Loucy (cell line): ENCODE results near the gene ZBTB20.

ENCODE experiments used
- H2AFZ ChIP-seq: fragments of 200-600 bp; sonication (generic); 2 replicates; pipeline ENCODE4 v1.6.0; 2016; ENCODE audit warnings: antibody characterized with exemption, mild to moderate bottlenecking, low read length, moderate library complexity
- H3F3A ChIP-seq: fragments of 200-600 bp; 2 replicates; pipeline ENCODE4 v1.6.0; 2016; ENCODE audit warnings: antibody characterized with exemption, low read depth, mild to moderate bottlenecking
- H3K27me3 ChIP-seq: fragments of 200-600 bp; sonication (generic); 2 replicates; pipeline ENCODE4 v1.6.1; 2014; ENCODE audit warnings: low read length, mild to moderate bottlenecking; ENCODE audit not compliant: insufficient read depth, poor library complexity, severe bottlenecking
- H3K36me3 ChIP-seq: fragments of 200-600 bp; sonication (generic); 2 replicates; pipeline ENCODE4 v1.6.1; 2016; ENCODE audit warnings: low read length; ENCODE audit not compliant: insufficient read depth
- H3K4me1 ChIP-seq: fragments of 200-600 bp; sonication (generic); 2 replicates; pipeline ENCODE4 v1.5.1; 2014; ENCODE audit warnings: low read length, mild to moderate bottlenecking; ENCODE audit not compliant: insufficient read depth, poor library complexity, severe bottlenecking
- H3K4me2 ChIP-seq: fragments of 200-600 bp; sonication (generic); 2 replicates; pipeline ENCODE4 v1.6.0; 2014; ENCODE audit warnings: antibody characterized with exemption, low read length, low read depth, mild to moderate bottlenecking; ENCODE audit not compliant: poor library complexity, severe bottlenecking
- H3K4me3 ChIP-seq: fragments of 200-600 bp; sonication (generic); 2 replicates; pipeline ENCODE4 v1.5.1; 2014; ENCODE audit warnings: low read length, mild to moderate bottlenecking, mixed read lengths; ENCODE audit not compliant: poor library complexity, severe bottlenecking
- H3K79me2 ChIP-seq: fragments of 200-600 bp; sonication (generic); 2 replicates; pipeline ENCODE4 v1.6.1; 2014; ENCODE audit warnings: low read length; ENCODE audit not compliant: insufficient read depth
- H3K9ac ChIP-seq: fragments of 200-600 bp; sonication (generic); 2 replicates; pipeline ENCODE4 v1.6.0; 2014; ENCODE audit warnings: mild to moderate bottlenecking, low read depth, low read length, moderate library complexity; ENCODE audit not compliant: poor library complexity, severe bottlenecking
- H3K9me2 ChIP-seq: fragments of 200-600 bp; sonication (generic); replicated peaks from 2 replicates; pipeline ENCODE4 v1.6.1; 2016; ENCODE audit warnings: low read depth, low read length, mixed read lengths
- H3K9me3 ChIP-seq: fragments of 200-600 bp; sonication (generic); 2 replicates; pipeline ENCODE4 v1.6.1; 2014; ENCODE audit warnings: mild to moderate bottlenecking, antibody characterized with exemption, low read length, low read depth; ENCODE audit not compliant: insufficient read depth
- H4K20me1 ChIP-seq: fragments of 200-600 bp; sonication (generic); 2 replicates; pipeline ENCODE4 v1.6.0; 2014; ENCODE audit warnings: antibody characterized with exemption, low read length, mild to moderate bottlenecking; ENCODE audit not compliant: insufficient read depth, poor library complexity, severe bottlenecking
- EZH2phosphoT487 ChIP-seq: fragments of 200-600 bp; IDR thresholded peaks from 2 replicates; pipeline ENCODE4 v1.6.1; 2018; ENCODE audit warnings: antibody characterized with exemption, mild to moderate bottlenecking, moderate library complexity, borderline replicate concordance
- TF ChIP-seq, protein P1 (sequence below): fragments of 200-600 bp; sonication (generic); conservative IDR thresholded peaks from 2 replicates; pipeline ENCODE4 v1.5.1; 2014; ENCODE audit warnings: mild to moderate bottlenecking, antibody characterized with exemption, low read length

Gene ZBTB20

DNA sequence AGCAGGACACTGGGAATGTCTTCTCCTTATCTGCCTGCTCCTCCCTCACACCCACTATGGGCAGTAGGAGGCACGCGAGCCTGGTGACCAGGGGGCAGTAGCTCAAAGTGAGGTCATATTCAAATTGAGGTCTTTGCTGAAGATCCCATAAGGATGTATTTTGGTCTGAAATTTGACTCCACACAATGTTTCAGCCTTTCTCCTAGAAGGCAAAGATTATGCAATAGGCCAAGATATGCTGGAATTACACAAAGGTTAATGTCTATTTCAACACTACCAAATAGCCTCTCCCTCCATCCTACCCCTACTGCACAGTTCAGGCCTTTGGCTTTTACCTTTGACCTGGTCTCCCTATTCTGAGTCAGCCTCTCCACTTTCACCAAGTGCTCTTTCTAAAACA, 650.2 kb downstream of the ZBTB20 start:
- Histone ChIP-seq H3K27me3 (no peaks in the 10 kb centered on the region), H2AFZ (no peak overlapping the region), H4K20me1 (peaks cover 9% of the 10 kb centered on the region), H3K4me2 (no peak overlapping the region), H3K4me1 (peaks cover 11% of the 10 kb centered on the region), H3K4me3 (no peak overlapping the region), H3K9me3 (no peaks in the 10 kb centered on the region), H3K36me3 (no peaks in the 10 kb centered on the region), H3K9ac (no peak overlapping the region), H3K9me2 (no peaks in the 10 kb centered on the region), H3K79me2 (no peaks in the 10 kb centered on the region), H3F3A (peaks cover 3% of the 10 kb centered on the region; the same call in 1 of the 2 replicates)
- TF ChIP-seq, protein P1, sequence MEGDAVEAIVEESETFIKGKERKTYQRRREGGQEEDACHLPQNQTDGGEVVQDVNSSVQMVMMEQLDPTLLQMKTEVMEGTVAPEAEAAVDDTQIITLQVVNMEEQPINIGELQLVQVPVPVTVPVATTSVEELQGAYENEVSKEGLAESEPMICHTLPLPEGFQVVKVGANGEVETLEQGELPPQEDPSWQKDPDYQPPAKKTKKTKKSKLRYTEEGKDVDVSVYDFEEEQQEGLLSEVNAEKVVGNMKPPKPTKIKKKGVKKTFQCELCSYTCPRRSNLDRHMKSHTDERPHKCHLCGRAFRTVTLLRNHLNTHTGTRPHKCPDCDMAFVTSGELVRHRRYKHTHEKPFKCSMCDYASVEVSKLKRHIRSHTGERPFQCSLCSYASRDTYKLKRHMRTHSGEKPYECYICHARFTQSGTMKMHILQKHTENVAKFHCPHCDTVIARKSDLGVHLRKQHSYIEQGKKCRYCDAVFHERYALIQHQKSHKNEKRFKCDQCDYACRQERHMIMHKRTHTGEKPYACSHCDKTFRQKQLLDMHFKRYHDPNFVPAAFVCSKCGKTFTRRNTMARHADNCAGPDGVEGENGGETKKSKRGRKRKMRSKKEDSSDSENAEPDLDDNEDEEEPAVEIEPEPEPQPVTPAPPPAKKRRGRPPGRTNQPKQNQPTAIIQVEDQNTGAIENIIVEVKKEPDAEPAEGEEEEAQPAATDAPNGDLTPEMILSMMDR: no peak
- TF ChIP-seq EZH2phosphoT487: no peak

DNA sequence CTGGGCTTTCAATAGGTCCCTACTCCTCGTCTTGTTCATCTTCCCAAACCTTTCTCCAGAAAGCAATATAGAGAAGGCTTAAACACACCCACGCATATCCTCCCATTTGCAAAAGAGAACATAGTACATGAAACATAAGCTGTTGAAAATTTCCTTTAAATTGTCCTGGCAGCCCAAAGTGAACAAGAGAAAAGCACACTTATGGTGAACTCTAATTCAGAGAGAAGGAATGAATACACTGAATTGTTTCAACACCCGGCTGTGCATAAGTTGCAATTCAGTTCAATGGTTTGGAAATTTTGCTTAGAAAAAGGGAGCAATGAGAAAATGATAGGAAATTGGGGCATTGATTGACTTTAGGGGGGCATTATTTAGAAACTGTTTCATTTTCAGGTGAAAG, 650.6 kb downstream of the ZBTB20 start:
- Histone ChIP-seq H3F3A (peaks cover 3% of the 10 kb centered on the region; the same call in 1 of the 2 replicates), H3K4me1 (peaks cover 11% of the 10 kb centered on the region), H2AFZ (no peak overlapping the region), H3K36me3 (no peaks in the 10 kb centered on the region), H4K20me1 (peaks cover 9% of the 10 kb centered on the region), H3K4me3 (no peak overlapping the region), H3K9ac (no peak overlapping the region), H3K9me3 (no peaks in the 10 kb centered on the region), H3K79me2 (no peaks in the 10 kb centered on the region), H3K27me3 (no peaks in the 10 kb centered on the region), H3K9me2 (no peaks in the 10 kb centered on the region), H3K4me2 (no peak overlapping the region)
- TF ChIP-seq EZH2phosphoT487: no peak
- TF ChIP-seq, protein P1: no peak

DNA sequence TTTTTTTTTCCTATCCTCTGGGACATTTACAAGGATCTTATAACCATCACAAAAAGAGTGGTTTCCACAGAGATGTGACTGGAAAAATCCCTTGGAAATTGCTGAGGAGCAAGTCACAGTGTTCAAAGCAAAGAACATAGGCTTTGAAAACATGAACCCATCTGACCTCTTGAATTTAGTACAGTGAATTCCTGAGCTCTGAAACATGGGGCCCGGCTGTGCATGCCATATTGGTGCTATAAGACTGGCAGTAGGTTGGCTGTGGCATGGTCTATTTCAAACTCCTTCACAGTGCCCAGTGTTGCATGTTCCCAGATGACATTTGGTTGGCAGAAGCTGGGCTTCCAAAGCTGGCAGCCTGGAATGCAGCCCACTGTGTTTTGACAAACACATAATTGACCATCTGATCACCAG, 651.1 kb downstream of the ZBTB20 start:
- Histone ChIP-seq H3K36me3 (no peaks in the 10 kb centered on the region), H3K4me1 (peaks cover 11% of the 10 kb centered on the region), H3K9me3 (no peaks in the 10 kb centered on the region), H2AFZ (no peak overlapping the region), H3K4me3 (no peak overlapping the region), H3K4me2 (no peak overlapping the region), H3K9me2 (no peaks in the 10 kb centered on the region), H3F3A (peaks cover 3% of the 10 kb centered on the region; the same call in 1 of the 2 replicates), H3K79me2 (no peaks in the 10 kb centered on the region), H3K27me3 (no peaks in the 10 kb centered on the region), H4K20me1 (peaks cover 9% of the 10 kb centered on the region), H3K9ac (no peak overlapping the region)
- TF ChIP-seq, protein P1: no peak
- no peak for TF ChIP-seq EZH2phosphoT487
